Endothelial cell of umbilical vein (primary cell): ENCODE measurements around the gene EP400. TPM values are rescaled to one million over a fixed set of nuclear protein-coding genes. Genes with fewer than 3 reads are reported as not detected.

Experiments
- BruUV-seq: library from RNA; stranded (reverse); fragments of 400-500 nt; replicated peaks from 2 replicates; lab custom pipeline; 2021; lab: Mats Ljungman, UMichigan
- CTCF ChIA-PET: fragments of 300-600, 350-600 bp; sonication (Branson Sonifier 250); formaldehyde crosslinking; loops from one replicate; lab custom pipeline; 2021; ENCODE audit warnings: antibody characterized with exemption, inconsistent platforms; lab: Charles Lee
- POLR2A ChIA-PET: fragments of 300-600, 350-600 bp; sonication (Branson Sonifier 250); formaldehyde crosslinking; loops from one replicate; lab custom pipeline; 2021; ENCODE audit warnings: antibody characterized with exemption, inconsistent platforms; lab: Charles Lee
- DNase-seq: peaks from one replicate; pipeline ENCODE4 v3.0.0-alpha.2; 2011; ENCODE audit warnings: low read depth, low spot score
- FAIRE-seq: peaks from 2 replicates; lab custom pipeline; 2011; peaks lifted over from hg19 to GRCh38; lab: Jason Lieb, UNC
- H2AFZ ChIP-seq: 2 replicates; pipeline ENCODE4 v1.6.0; 2012; ENCODE audit warnings: low read depth, low read length, control low read depth, inconsistent platforms
- H3K27ac ChIP-seq: 2 replicates; pipeline ENCODE4 v1.5.1; 2011; ENCODE audit warnings: low read depth, mild to moderate bottlenecking, control low read depth, low read length, moderate library complexity; ENCODE audit not compliant: insufficient read depth
- H3K27me3 ChIP-seq, 2 experiments: 2 replicates each; pipeline versions ENCODE4 v1.6.0 to v1.6.1; 2011; ENCODE audit warnings: low read length in 2 of 2, mixed read lengths in 1 of 2; ENCODE audit not compliant: control insufficient read depth in 2 of 2, insufficient read depth in 2 of 2
- H3K36me3 ChIP-seq, 2 experiments: 2 replicates in 1 of 2; 3 replicates in 1 of 2; pipeline ENCODE4 v1.5.1; 2011; ENCODE audit warnings: low read length in 2 of 2, mild to moderate bottlenecking in 1 of 2, moderate library complexity in 1 of 2; ENCODE audit not compliant: control insufficient read depth in 2 of 2, insufficient read depth in 2 of 2; ENCODE audit errors: extremely low read depth in 1 of 2
- H3K4me1 ChIP-seq: 3 replicates; pipeline ENCODE4 v1.5.1; 2011; ENCODE audit warnings: mild to moderate bottlenecking, low read length; ENCODE audit not compliant: control insufficient read depth, insufficient read depth; ENCODE audit errors: extremely low read depth
- H3K4me2 ChIP-seq: 2 replicates; pipeline ENCODE4 v1.6.1; 2011; ENCODE audit warnings: low read length, control low read depth, mixed read lengths; ENCODE audit not compliant: insufficient read depth
- H3K4me3 ChIP-seq, 3 experiments: fragments of 200-600 bp in 1 of 3; sonication (generic), shearing (Covaris generic) in 1 of 3; replicated peaks in 1 of 3; 2 replicates each; pipeline ENCODE4 v1.5.1; 2011 to 2016; ENCODE audit warnings: control low read depth in 3 of 3, low read length in 3 of 3, mild to moderate bottlenecking in 2 of 3, inconsistent platforms in 1 of 3, low read depth in 1 of 3, moderate library complexity in 1 of 3; ENCODE audit not compliant: insufficient read depth in 1 of 3
- H3K79me2 ChIP-seq: 2 replicates; pipeline ENCODE4 v1.6.0; 2012; ENCODE audit warnings: low read length, inconsistent platforms; ENCODE audit not compliant: control insufficient read depth, insufficient read depth
- H3K9ac ChIP-seq: replicated peaks from 2 replicates; pipeline ENCODE3; 2011; ENCODE audit warnings: low read length, control low read depth; ENCODE audit not compliant: insufficient read depth; ENCODE audit errors: extremely low read depth
- H3K9me1 ChIP-seq: replicated peaks from 3 replicates; pipeline ENCODE4 v1.6.0; 2011; ENCODE audit warnings: mild to moderate bottlenecking, low read length; ENCODE audit not compliant: control insufficient read depth, insufficient read depth; ENCODE audit errors: extremely low read depth
- H3K9me3 ChIP-seq: replicated peaks from 2 replicates; pipeline ENCODE4 v1.5.1; 2012; ENCODE audit warnings: low read length, inconsistent platforms; ENCODE audit not compliant: control insufficient read depth, insufficient read depth
- H4K20me1 ChIP-seq: replicated peaks from 2 replicates; pipeline ENCODE3; 2011; ENCODE audit warnings: mild to moderate bottlenecking, low read length; ENCODE audit not compliant: control insufficient read depth, insufficient read depth; ENCODE audit errors: extremely low read depth
- CTCF ChIP-seq, 2 donors: IDR thresholded peaks; 1 replicate in 1 of 2; 2 replicates in 1 of 2; pipeline ENCODE4 v1.5.1; 2011; ENCODE audit warnings: low read length in 2 of 2, mild to moderate bottlenecking in 2 of 2, moderate library complexity in 2 of 2, control low read depth in 1 of 2, inconsistent platforms in 1 of 2, low read depth in 1 of 2; ENCODE audit not compliant: insufficient read depth in 1 of 2; ENCODE audit errors: extremely low read depth in 1 of 2
- EZH2 ChIP-seq: IDR thresholded peaks from 2 replicates; pipeline ENCODE4 v1.6.1; 2012; ENCODE audit warnings: borderline replicate concordance, low read depth, mild to moderate bottlenecking, moderate library complexity, low read length, inconsistent platforms; ENCODE audit not compliant: severe bottlenecking
- FOS ChIP-seq: IDR thresholded peaks from 2 replicates; pipeline ENCODE4 v1.6.1; 2011; ENCODE audit warnings: mild to moderate bottlenecking, low read length, moderate library complexity, borderline replicate concordance; ENCODE audit not compliant: insufficient read depth
- GATA2 ChIP-seq: IDR thresholded peaks from 2 replicates; pipeline ENCODE4 v1.7.0; 2011; ENCODE audit warnings: low read depth, mild to moderate bottlenecking, moderate library complexity, mixed read lengths, low read length; ENCODE audit not compliant: insufficient read length, insufficient read depth
- JUN ChIP-seq: IDR thresholded peaks from 2 replicates; pipeline ENCODE4 v1.6.1; 2011; ENCODE audit warnings: borderline replicate concordance, low read depth; ENCODE audit not compliant: insufficient read length, insufficient read depth
- MAX ChIP-seq: IDR thresholded peaks from 2 replicates; pipeline ENCODE4 v1.6.1; 2011; ENCODE audit not compliant: insufficient read depth, insufficient read length
- MYC ChIP-seq: IDR thresholded peaks from one replicate; pipeline ENCODE4 v1.6.1; 2011; ENCODE audit warnings: mild to moderate bottlenecking, low read depth, low read length
- POLR2A ChIP-seq: IDR thresholded peaks from 2 replicates; pipeline ENCODE4 v1.6.1; 2012; ENCODE audit warnings: low read depth, mild to moderate bottlenecking, control low read depth, low read length
- POLR2AphosphoS5 ChIP-seq: IDR thresholded peaks from 2 replicates; pipeline ENCODE4 v1.6.1; 2012; ENCODE audit warnings: low read depth, mild to moderate bottlenecking, control low read depth, low read length, moderate library complexity; ENCODE audit not compliant: insufficient read depth
- dilution Hi-C: fragments of 300-500 bp; cut with MboI; formaldehyde crosslinking; loops from one replicate; pipeline ENCODE4 v1.15.0; 2019; ENCODE audit warnings: low sequenced_read_pairs; ENCODE audit not compliant: extremely low pct_ligation_motif_present
- intact Hi-C: fragments of 100-400 bp; cut with micrococcal nuclease; formaldehyde crosslinking; loops from one replicate; pipeline ENCODE4 v1.10.0; 2022
- polyA plus RNA-seq, 4 experiments: library from polyadenylated mRNA; depleted of rRNA in 3 of 4; stranded (reverse) in 3 of 4; unstranded in 1 of 4; fragments of >200 nt; gene quantifications; 2 replicates each; pipeline versions ENCODE4 v1.2.1 to v1.2.3, GENCODE V29; 2011 to 2012; ENCODE audit warnings: missing spikeins in 1 of 4
- total RNA-seq: library from RNA; stranded (reverse); gene quantifications from 2 replicates; pipeline ENCODE4 v1.2.3, GENCODE V29; 2021

EP400 gene
- total and polyA plus RNA-seq, 2 donors (not counting 3 experiments of a cell fraction or from before 2014, with no cell fraction given): 9.0 to 57.7 TPM

GRCh38 chr12:132004946-132005345 lies 55.2 kb downstream of the EP400 start:
- Histone ChIP-seq H3K9me3 (no peaks in the 10 kb centered on the region), H3K79me2 (no peaks in the 10 kb centered on the region), H3K27me3 (no peaks in the 10 kb centered on the region), H2AFZ (no peak overlapping the region), H3K9ac (no peak overlapping the region), H3K27ac (no peak overlapping the region), H3K4me1 (peaks cover 8% of the 10 kb centered on the region), H3K4me2 (no peak overlapping the region), H4K20me1 (no peaks in the 10 kb centered on the region), H3K4me3 (no peak overlapping the region), H3K36me3 (peaks cover 10 to 19% of the 10 kb centered on the region in 2 experiments), H3K9me1 (no peaks in the 10 kb centered on the region)
- no peak for FAIRE-seq
- BruUV-seq: no TSS peak
- DNase-seq: no peak
- POLR2A ChIA-PET: no interaction called here
- intact Hi-C loops (no loop called here), dilution Hi-C loops (no loop called here)
- no peak for TF ChIP-seq POLR2A
- TF ChIP-seq FOS: no peak
- no peak for TF ChIP-seq MYC
- TF ChIP-seq POLR2AphosphoS5: no peak
- TF ChIP-seq EZH2: no peak
- no peak for TF ChIP-seq JUN
- TF ChIP-seq MAX: no peak
- TF ChIP-seq CTCF (IDR thresholded peaks at IDR 0.05; ENCODE audit: extremely low read depth in 1 of 2, insufficient read depth in 1 of 2, low read depth in 1 of 2, low read length in 2 of 2): no peak
- no peak for TF ChIP-seq GATA2
- CTCF ChIA-PET: no interaction called here
